Psoas muscle (tissue), 8 donors: Measurements from ENCODE around the gene GALNT5. TPM values are rescaled to one million over a fixed set of nuclear protein-coding genes. Genes with fewer than 3 reads are reported as not detected.

ENCODE experiments used
- ATAC-seq, 4 donors: fragments of 200-7000 bp; cut with Tn5 transposase; one replicate each; pipeline ENCODE4 v1.9.1; 2020; ENCODE audit warnings: moderate library complexity in 3 of 4, mild to moderate bottlenecking in 2 of 4
- DNase-seq, 2 donors: peaks; one replicate each; pipeline ENCODE4 v3.0.0-alpha.2; 2020
- H3K27ac ChIP-seq: fragments of 200-600 bp; one replicate; pipeline ENCODE4 v1.8.0; 2022
- H3K27me3 ChIP-seq, 3 donors: fragments of 200-600 bp in 1 of 3; one replicate each; pipeline versions ENCODE4 v1.6.1 to v1.8.0; 2013 to 2022; ENCODE audit warnings: low read length in 2 of 3, mild to moderate bottlenecking in 2 of 3, moderate library complexity in 1 of 3; ENCODE audit not compliant: insufficient read depth in 3 of 3
- H3K36me3 ChIP-seq, 2 donors: fragments of 200-600 bp in 1 of 2; one replicate each; pipeline versions ENCODE4 v1.6.1 to v1.8.0; 2013 to 2022; ENCODE audit warnings: low read depth in 1 of 2, mild to moderate bottlenecking in 1 of 2, moderate library complexity in 1 of 2; ENCODE audit not compliant: insufficient read depth in 1 of 2
- H3K4me1 ChIP-seq: fragments of 200-600 bp; one replicate; pipeline ENCODE4 v1.8.0; 2022
- H3K4me3 ChIP-seq: fragments of 200-600 bp; one replicate; pipeline ENCODE4 v1.8.0; 2022; ENCODE audit warnings: mild to moderate bottlenecking
- H3K9me3 ChIP-seq: fragments of 200-600 bp; one replicate; pipeline ENCODE4 v1.8.0; 2022
- CTCF ChIP-seq: fragments of 200-600 bp; IDR thresholded peaks from one replicate; pipeline ENCODE4 v1.8.0; 2022; ENCODE audit warnings: antibody characterized with exemption
- WGBS, 3 donors: extraction: QIAGEN DNeasy Blood & Tissue Kit; methylation state at CpG; one replicate each; pipeline versions ENCODE4 v1.1.6 to v1.1.7; 2013; 5-methylcytosine and 5-hydroxymethylcytosine counted together
- intact Hi-C, 2 donors: fragments of 100-400 bp; cut with DNase I; formaldehyde crosslinking; loops; one replicate each; pipeline versions ENCODE4 v1.11.0 to v1.14.2; 2022
- polyA plus RNA-seq, 3 donors: library from polyadenylated mRNA; stranded (reverse); fragments of 200-250 nt; gene quantifications; one replicate each; pipeline ENCODE4 v1.2.3, GENCODE V29; 2013
- total RNA-seq, 4 donors: library from RNA; stranded (reverse); fragmentation: NEBNext Ultra II Directional in 2 of 4; extraction: Animal tissue kit (Norgen Biotek cat#: 25700) in 2 of 4; gene quantifications; one replicate each; pipeline versions ENCODE4 v1.2.1 to v1.2.4, GENCODE V29; 2021 to 2023
- donor health status: healthy with polysubstance abuse.
- donor health status: DM: no; HTN: no; CAD: no; lungs with moderate emphysema.
- donor health status: Bipolar disorder and iron deficiency.
- donor health status: healthy.
- donor health status: DM: yes; HTN: yes; CAD: no.
- donor health status: DM: no; HTN: no; CAD: no.
- donor health status: DM: no; HTN: no; CAD: no.
- donor health status: DM: yes; HTN: yes; CAD: no.

GALNT5 gene
- total and polyA plus RNA-seq, 7 donors: under 0.01 to 0.06 TPM; not detected in 5

- Histone ChIP-seq H3K36me3 (no peaks in the 10 kb centered on the region), H3K4me1 (no peaks in the 10 kb centered on the region), H3K9me3 (no peaks in the 10 kb centered on the region), H3K4me3 (no peak overlapping the region), H3K27ac (no peak overlapping the region), H3K27me3 (no peaks in the 10 kb centered on the region)
- no peak for TF ChIP-seq CTCF
- WGBS, 3 donors: 66 to 71% (median 70%) methylated on average over 4 of the region's 4 CpGs
- intact Hi-C loops: no loop called here
- ATAC-seq: no peak
- DNase-seq: no peak
Measured at GRCh38 chr2:157260533-157261198, 3.2 kb downstream of the GALNT5 start.

- WGBS, 3 donors: 41 to 52% (median 42%) methylated on average over 6 of the region's 6 CpGs
- H3K27ac ChIP-seq: no peak overlapping the region
Measured at GRCh38 chr2:157261199-157261782, 3.8 kb downstream of the GALNT5 start.

GRCh38 chr2:157262248-157262647, 4.7 kb downstream of the GALNT5 start:
- H3K4me3 ChIP-seq: no peak overlapping the region
- H3K36me3 ChIP-seq: no peaks in the 10 kb centered on the region
- intact Hi-C loops: no loop called here
- no peaks in the 10 kb centered on the region for H3K27me3 ChIP-seq
- no peak overlapping the region for H3K27ac ChIP-seq
- ATAC-seq: no peak
- no peak for TF ChIP-seq CTCF
- DNase-seq: no peak
- H3K9me3 ChIP-seq: no peaks in the 10 kb centered on the region
- 87 to 94% (median 93%) methylated on average over 3 of the region's 3 CpGs for WGBS, 3 donors
- H3K4me1 ChIP-seq: no peaks in the 10 kb centered on the region

More at GRCh38 chr2:157261199-157261782, 3.8 kb downstream of the GALNT5 start:
- no peak for TF ChIP-seq CTCF
- intact Hi-C loops: no loop called here
- Histone ChIP-seq H3K36me3 (no peaks in the 10 kb centered on the region), H3K4me1 (no peaks in the 10 kb centered on the region), H3K27me3 (no peaks in the 10 kb centered on the region), H3K4me3 (no peak overlapping the region), H3K9me3 (no peaks in the 10 kb centered on the region)
- ATAC-seq (peak in 1 of 4 donors; percentile 58), DNase-seq (no peak)

GRCh38 chr2:157264099-157264498, 6.6 kb downstream of the GALNT5 start:
- Histone ChIP-seq H3K4me1 (no peaks in the 10 kb centered on the region), H3K9me3 (no peaks in the 10 kb centered on the region), H3K36me3 (no peaks in the 10 kb centered on the region), H3K27me3 (peaks cover 0 to under 1% (median 0%) of the 10 kb centered on the region in 3 donors), H3K27ac (no peak overlapping the region), H3K4me3 (no peak overlapping the region)
- ATAC-seq: no peak
- TF ChIP-seq CTCF: no peak
- intact Hi-C loops: no loop called here
- WGBS, 3 donors: 31 to 45% (median 37%) methylated on average over 3 of the region's 3 CpGs
- DNase-seq: no peak
